Measurements from ENCODE around the gene TTC7B. TPM values are rescaled to one million over a fixed set of nuclear protein-coding genes. Genes with fewer than 3 reads are reported as not detected.

Gene TTC7B
- total RNA-seq, 4 donors from 2014 or later = 19.1 to 87.6 (median 22.1) TPM

DNA sequence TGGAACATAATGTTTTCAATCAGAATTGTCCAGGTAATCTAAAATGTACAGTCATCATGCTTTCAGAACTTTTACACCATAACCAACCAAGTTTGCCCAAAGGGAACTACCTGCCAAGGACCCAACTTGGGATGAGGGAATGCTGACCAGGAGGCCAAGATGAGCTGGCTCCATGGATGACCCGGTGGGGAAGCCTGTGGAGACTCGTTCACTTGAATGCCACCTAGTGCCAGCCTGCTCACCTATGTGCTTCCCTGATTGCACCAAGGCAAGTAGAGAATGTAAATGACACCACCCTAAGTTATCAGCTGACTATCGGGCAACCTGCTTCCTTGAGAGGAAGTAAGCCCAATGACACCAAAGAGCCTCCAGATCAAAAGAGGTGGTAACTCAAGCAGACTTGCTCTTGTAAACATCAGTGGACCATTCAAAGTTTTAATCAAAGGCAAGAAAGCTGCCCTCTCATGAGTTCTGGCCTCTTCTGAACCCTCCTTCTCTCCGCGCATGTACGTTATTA is 137.3 kb downstream of the TTC7B start:
- WGBS, 2 donors = 95 to 99% methylated on average over 6 of the region's 6 CpGs
- H3K9me3 ChIP-seq = no peaks in the 10 kb centered on the region
- TF ChIP-seq, protein P1, sequence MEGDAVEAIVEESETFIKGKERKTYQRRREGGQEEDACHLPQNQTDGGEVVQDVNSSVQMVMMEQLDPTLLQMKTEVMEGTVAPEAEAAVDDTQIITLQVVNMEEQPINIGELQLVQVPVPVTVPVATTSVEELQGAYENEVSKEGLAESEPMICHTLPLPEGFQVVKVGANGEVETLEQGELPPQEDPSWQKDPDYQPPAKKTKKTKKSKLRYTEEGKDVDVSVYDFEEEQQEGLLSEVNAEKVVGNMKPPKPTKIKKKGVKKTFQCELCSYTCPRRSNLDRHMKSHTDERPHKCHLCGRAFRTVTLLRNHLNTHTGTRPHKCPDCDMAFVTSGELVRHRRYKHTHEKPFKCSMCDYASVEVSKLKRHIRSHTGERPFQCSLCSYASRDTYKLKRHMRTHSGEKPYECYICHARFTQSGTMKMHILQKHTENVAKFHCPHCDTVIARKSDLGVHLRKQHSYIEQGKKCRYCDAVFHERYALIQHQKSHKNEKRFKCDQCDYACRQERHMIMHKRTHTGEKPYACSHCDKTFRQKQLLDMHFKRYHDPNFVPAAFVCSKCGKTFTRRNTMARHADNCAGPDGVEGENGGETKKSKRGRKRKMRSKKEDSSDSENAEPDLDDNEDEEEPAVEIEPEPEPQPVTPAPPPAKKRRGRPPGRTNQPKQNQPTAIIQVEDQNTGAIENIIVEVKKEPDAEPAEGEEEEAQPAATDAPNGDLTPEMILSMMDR (IDR thresholded peaks at IDR 0.05) = no peak
- no peak for TF ChIP-seq POLR2A (IDR thresholded peaks at IDR 0.05)
- H3K27me3 ChIP-seq = no peaks in the 10 kb centered on the region
- DNase-seq = no peak
- intact Hi-C loops (cut with DNase I) = no loop called here
- H3K36me3 ChIP-seq = no peaks in the 10 kb centered on the region
- H3K4me3 ChIP-seq (replicated peaks in 1 of 3) = no peak overlapping the region
- H3K27ac ChIP-seq = no peak overlapping the region
- peaks cover 0 to 6% of the 10 kb centered on the region in 2 donors for H3K4me1 ChIP-seq

DNA sequence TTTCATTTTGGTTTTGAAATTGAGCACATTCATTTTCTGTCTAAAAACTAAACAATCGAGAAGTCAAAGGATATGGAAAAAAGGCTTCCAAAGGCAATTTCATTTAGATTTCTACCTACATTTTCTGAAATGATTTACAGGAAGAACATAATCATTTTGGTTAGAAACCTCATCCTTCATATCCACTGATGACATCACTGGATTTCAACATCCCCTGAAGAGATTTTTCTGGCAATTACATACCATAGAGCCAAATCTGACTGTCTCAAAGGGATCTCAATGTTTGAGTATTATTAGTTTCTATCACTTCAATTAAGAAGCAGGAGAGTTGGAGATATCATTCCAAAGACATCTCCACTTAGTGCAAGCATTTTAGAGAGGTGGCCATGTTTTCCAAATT is 137.8 kb downstream of the TTC7B start:
- no peak overlapping the region for H3K27ac ChIP-seq
- DNase-seq = no peak
- H3K36me3 ChIP-seq = no peaks in the 10 kb centered on the region
- TF ChIP-seq, protein P1 (IDR thresholded peaks at IDR 0.05) = no peak
- no peak for TF ChIP-seq POLR2A (IDR thresholded peaks at IDR 0.05)
- H3K27me3 ChIP-seq = no peaks in the 10 kb centered on the region
- no peak overlapping the region for H3K4me3 ChIP-seq (replicated peaks in 1 of 3)
- WGBS, 2 donors = 98% methylated on average over 1 of the region's 1 CpG
- no peaks in the 10 kb centered on the region for H3K9me3 ChIP-seq
- H3K4me1 ChIP-seq = peaks cover 0 to 6% of the 10 kb centered on the region in 2 donors
- intact Hi-C loops (cut with DNase I) = no loop called here

DNA sequence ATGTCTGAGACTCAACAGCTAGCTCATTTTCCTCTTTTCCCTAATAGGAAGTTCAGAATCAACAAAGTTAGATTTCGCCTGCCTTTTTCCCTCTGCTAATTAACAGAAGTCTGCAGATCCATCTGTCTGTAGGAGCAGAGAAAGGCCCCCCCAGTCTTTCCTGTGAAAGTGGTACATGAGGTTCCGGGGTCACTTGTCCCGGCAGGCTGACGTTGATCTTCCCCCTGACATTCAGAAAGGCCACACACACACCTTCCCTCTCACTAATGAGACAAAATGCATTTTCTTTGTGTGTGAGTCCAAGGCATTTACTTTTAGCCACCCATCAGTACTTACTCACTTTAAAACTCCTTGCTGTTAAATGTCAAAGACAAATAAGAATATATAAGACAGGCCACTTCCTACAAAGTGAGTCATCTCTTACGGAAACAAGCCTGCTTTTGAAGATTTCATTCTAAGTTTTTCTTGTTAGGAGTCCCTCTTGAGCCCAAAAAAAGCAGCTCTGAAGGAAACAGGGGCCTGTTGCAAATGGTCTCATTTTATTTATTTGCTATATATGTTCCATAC is 138.7 kb downstream of the TTC7B start:
- Histone ChIP-seq H3K36me3 (no peaks in the 10 kb centered on the region), H3K27ac (no peak overlapping the region), H3K27me3 (no peaks in the 10 kb centered on the region), H3K9me3 (no peaks in the 10 kb centered on the region), H3K4me1 (peaks cover 0 to 6% of the 10 kb centered on the region in 2 donors), H3K4me3 (replicated peaks in 1 of 3) (no peak overlapping the region)
- DNase-seq = no peak
- intact Hi-C loops (cut with DNase I) = no loop called here
- 68 to 77% methylated on average over 5 of the region's 5 CpGs for WGBS, 2 donors
- no peak for TF ChIP-seq POLR2A (IDR thresholded peaks at IDR 0.05)
- TF ChIP-seq, protein P1 (IDR thresholded peaks at IDR 0.05) = no peak

DNA sequence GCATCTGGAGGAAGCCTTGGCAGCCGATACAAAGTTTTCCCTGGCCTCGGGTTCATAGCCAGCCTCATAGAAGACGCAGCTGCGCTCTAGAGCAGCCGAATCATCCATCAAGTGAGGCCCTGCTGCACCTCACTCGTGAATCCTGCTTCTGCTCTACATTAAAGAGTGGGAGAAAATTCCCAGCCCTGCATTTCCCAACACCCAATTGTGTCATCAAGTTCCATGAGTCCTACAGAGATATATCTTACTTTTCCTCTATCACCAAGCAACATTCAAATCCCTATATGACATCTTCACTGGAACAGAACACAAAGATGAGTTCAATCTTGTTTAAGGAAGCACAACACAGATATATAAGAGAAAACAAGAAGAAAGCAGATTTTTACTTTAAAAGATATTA is 139.3 kb downstream of the TTC7B start:
- DNase-seq = no peak
- TF ChIP-seq, protein P1 (IDR thresholded peaks at IDR 0.05) = no peak
- TF ChIP-seq POLR2A (IDR thresholded peaks at IDR 0.05) = no peak
- H3K9me3 ChIP-seq = no peaks in the 10 kb centered on the region
- peaks cover 0 to under 1% of the 10 kb centered on the region in 2 donors for H3K4me1 ChIP-seq
- WGBS, 2 donors = 93 to 97% methylated on average over 6 of the region's 6 CpGs
- no peaks in the 10 kb centered on the region for H3K36me3 ChIP-seq
- no peak overlapping the region for H3K27ac ChIP-seq
- intact Hi-C loops (cut with DNase I) = no loop called here
- no peak overlapping the region for H3K4me3 ChIP-seq (replicated peaks in 1 of 3)
- H3K27me3 ChIP-seq = no peaks in the 10 kb centered on the region

DNA sequence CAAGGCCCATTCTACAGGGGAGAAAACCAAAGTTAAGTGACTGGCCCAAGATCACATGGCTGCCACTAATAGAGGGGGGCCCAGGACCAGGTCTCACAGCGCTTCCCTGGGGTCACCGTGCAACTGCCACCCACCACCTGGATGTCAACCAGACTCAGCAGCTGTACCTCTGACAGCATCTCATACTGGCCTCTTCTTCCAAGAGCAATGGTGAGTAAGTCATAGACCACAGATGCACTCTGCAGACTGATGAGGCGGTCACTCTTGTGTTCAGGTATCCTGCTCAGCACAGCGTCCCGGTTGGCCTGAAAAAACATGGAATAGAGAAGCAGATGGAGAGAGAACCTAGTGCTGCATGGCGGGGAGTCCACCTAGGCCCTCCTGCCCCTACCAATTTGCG is 139.9 kb downstream of the TTC7B start:
- Histone ChIP-seq H3K4me3 (replicated peaks in 1 of 3) (no peak overlapping the region), H3K9me3 (no peaks in the 10 kb centered on the region), H3K36me3 (no peaks in the 10 kb centered on the region), H3K4me1 (no peaks in the 10 kb centered on the region), H3K27me3 (no peaks in the 10 kb centered on the region), H3K27ac (no peak overlapping the region)
- DNase-seq = no peak
- WGBS, 2 donors = 87 to 98% methylated on average over 7 of the region's 7 CpGs
- intact Hi-C loops (cut with DNase I) = no loop called here
- TF ChIP-seq, protein P1 (IDR thresholded peaks at IDR 0.05) = no peak
- no peak for TF ChIP-seq POLR2A (IDR thresholded peaks at IDR 0.05)
